ENCODE measurements around the gene ZNF384. TPM values are rescaled to one million over a fixed set of nuclear protein-coding genes. Genes with fewer than 3 reads are reported as not detected.

Gene ZNF384
- total RNA-seq, 3 donors from 2014 or later, result 54.5 to 67.8 (median 64.3) TPM

DNA sequence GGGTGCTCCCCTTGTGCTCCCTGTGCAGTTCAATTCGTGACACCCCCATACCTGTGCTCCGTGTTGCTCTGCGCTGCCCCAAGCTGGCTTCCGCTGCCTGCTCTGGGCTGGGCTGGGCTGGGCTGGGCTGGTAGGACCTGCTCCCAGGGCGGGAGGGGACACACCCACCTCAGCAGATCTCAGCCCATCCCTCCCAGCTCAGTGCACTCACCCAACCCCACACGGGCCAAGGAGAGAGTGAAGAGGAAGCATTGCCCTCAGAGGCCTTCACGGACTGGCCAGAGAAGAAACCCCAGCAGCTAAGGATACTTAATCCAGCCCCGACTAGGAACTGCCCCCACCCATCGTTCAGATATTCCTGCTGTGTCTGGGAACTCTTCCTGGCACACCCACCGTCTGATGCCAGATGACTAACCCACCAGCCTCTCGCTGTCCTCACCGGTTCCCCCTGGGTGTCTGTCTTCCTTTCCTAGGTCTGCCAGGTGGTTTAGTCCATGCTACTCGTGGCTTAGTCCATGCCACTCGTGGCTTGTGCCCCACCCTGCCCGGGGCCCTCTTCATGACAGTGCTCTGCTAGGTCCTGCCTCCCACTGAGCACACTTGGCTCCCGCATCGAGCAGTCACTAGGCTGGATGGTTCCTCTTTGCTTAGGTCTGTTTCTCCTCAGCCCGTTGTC, 53.2 kb downstream of the ZNF384 start, which contains the start of gene LPAR5:
TSS of gene LPAR5 (minus strand) at position 104 of the 676 bp plus-strand sequence. CDS start 14,711 bp downstream, outside the sequence.
- peaks cover 32% of the 10 kb centered on the region for H3K4me1 ChIP-seq (ENCODE audit: low read depth)

GRCh38 chr12:6635375-6635855, 53.8 kb downstream of the ZNF384 start:
- Histone ChIP-seq H3K4me3 (no peak overlapping the region), H3K4me1 (ENCODE audit: low read depth) (peaks cover 38% of the 10 kb centered on the region), H3K9me3 (no peaks in the 10 kb centered on the region), H3K36me3 (ENCODE audit: low read depth) (no peaks in the 10 kb centered on the region)
- ATAC-seq (peak; percentile 39), DNase-seq (peak; percentile 42 to 71 (median 55))
- TF ChIP-seq CTCF (IDR thresholded peaks at IDR 0.05), result no peak
- intact Hi-C loops (cut with DNase I, micrococcal nuclease), result no loop called here

More for the DNA sequence above, 53.2 kb downstream of the ZNF384 start, which contains the start of gene LPAR5:
- peak; percentile 87 for ATAC-seq
- intact Hi-C loops (cut with DNase I, micrococcal nuclease), result no loop called here
- H3K36me3 ChIP-seq (ENCODE audit: low read depth), result no peaks in the 10 kb centered on the region
- H3K9me3 ChIP-seq, result no peaks in the 10 kb centered on the region
- H3K4me3 ChIP-seq, result no peak within 1 kb of the TSS
- DNase-seq, result peak; percentile 90 to 95 (median 93)
- TF ChIP-seq CTCF (IDR thresholded peaks at IDR 0.05), result no peak

- intact Hi-C loops (cut with DNase I, micrococcal nuclease), result no loop called here
- no peaks in the 10 kb centered on the region for H3K36me3 ChIP-seq (ENCODE audit: low read depth)
- DNase-seq, result peak; percentile 56 to 66 (median 58)
- H3K4me3 ChIP-seq, result no peak overlapping the region
- H3K4me1 ChIP-seq (ENCODE audit: low read depth), result peaks cover 39% of the 10 kb centered on the region
- ATAC-seq, result peak; percentile 31
- TF ChIP-seq CTCF (IDR thresholded peaks at IDR 0.05), result no peak
- no peaks in the 10 kb centered on the region for H3K9me3 ChIP-seq
These were observed 56.9 kb downstream of the ZNF384 start for GRCh38 chr12:6632026-6632983.

DNA sequence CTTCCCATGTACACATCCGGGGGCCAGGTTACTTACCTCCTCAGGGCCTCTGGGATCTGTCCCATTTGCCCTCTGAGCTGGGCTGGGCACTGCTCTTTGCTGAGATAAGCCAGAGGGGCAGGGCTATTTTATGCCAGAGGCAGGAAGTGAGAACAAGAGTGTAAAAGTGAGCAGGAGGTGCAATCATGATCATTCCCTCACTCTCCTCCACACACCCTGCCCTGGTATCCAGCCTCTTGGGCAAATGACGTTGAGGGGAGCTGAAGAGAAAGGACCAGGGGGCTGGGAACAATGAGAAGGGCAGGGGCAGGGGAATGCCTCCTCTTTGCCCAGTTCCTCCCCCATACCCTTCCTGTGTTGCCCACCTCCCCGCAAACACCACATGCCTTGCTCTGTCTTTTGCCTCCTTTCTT, 57.6 kb downstream of the ZNF384 start:
- ATAC-seq (peak; percentile 81), DNase-seq (peak; percentile 77 to 89 (median 85))
- Histone ChIP-seq H3K9me3 (no peaks in the 10 kb centered on the region), H3K4me3 (no peak overlapping the region), H3K36me3 (ENCODE audit: low read depth) (no peaks in the 10 kb centered on the region), H3K4me1 (ENCODE audit: low read depth) (peaks cover 39% of the 10 kb centered on the region)
- no peak for TF ChIP-seq CTCF (IDR thresholded peaks at IDR 0.05)
- intact Hi-C loops (cut with DNase I, micrococcal nuclease), result no loop called here

GRCh38 chr12:6630736-6631135, 58.4 kb downstream of the ZNF384 start:
- intact Hi-C loops (cut with DNase I, micrococcal nuclease), result no loop called here
- TF ChIP-seq CTCF (IDR thresholded peaks at IDR 0.05), result no peak
- Histone ChIP-seq H3K4me1 (ENCODE audit: low read depth) (peaks cover 39% of the 10 kb centered on the region), H3K36me3 (ENCODE audit: low read depth) (no peaks in the 10 kb centered on the region), H3K4me3 (no peak overlapping the region), H3K9me3 (no peaks in the 10 kb centered on the region)
- ATAC-seq (no peak), DNase-seq (peak in 2 of 3 donors; percentile 49 to 54)

All from mucosa of descending colon (tissue), 3 donors.